Lung (tissue), 16 donors: Measurements from ENCODE around the gene OR10K1. TPM values are rescaled to one million over a fixed set of nuclear protein-coding genes. Genes with fewer than 3 reads are reported as not detected.

Experiments
- ATAC-seq: fragments of 200-7000 bp; cut with Tn5 transposase; one replicate; pipeline ENCODE4 v1.9.1; 2020; ENCODE audit warnings: moderate number of reproducible peaks; ENCODE audit not compliant: insufficient read depth, low FRiP score
- DNase-seq, 3 donors: peaks; one replicate each; pipeline ENCODE4 v3.0.0-alpha.2; 2013 to 2017
- H3K27ac ChIP-seq, 2 donors: one replicate each; pipeline ENCODE4 v1.5.1; 2013; ENCODE audit warnings: mild to moderate bottlenecking in 2 of 2, moderate library complexity in 2 of 2, control low read depth in 1 of 2, inconsistent platforms in 1 of 2, low read depth in 1 of 2, low read length in 1 of 2
- H3K27me3 ChIP-seq, 3 donors: one replicate each; pipeline ENCODE4 v1.5.1; 2013; ENCODE audit warnings: low read length in 2 of 3; ENCODE audit not compliant: control insufficient read depth in 3 of 3, insufficient read depth in 3 of 3
- H3K36me3 ChIP-seq, 4 donors: one replicate each; pipeline ENCODE4 v1.5.1; 2013; ENCODE audit warnings: low read length in 4 of 4, mild to moderate bottlenecking in 1 of 4, moderate library complexity in 1 of 4; ENCODE audit not compliant: control insufficient read depth in 4 of 4, insufficient read depth in 4 of 4
- H3K4me1 ChIP-seq, 5 donors: one replicate each; pipeline ENCODE4 v1.5.1; 2013; ENCODE audit warnings: low read length in 5 of 5, mild to moderate bottlenecking in 2 of 5, moderate library complexity in 1 of 5; ENCODE audit not compliant: control insufficient read depth in 5 of 5, insufficient read depth in 5 of 5
- H3K4me3 ChIP-seq: one replicate; pipeline ENCODE4 v1.5.1; 2013; ENCODE audit warnings: mild to moderate bottlenecking, control low read depth, moderate library complexity
- H3K9ac ChIP-seq, 2 donors: one replicate each; pipeline ENCODE4 v1.5.1; 2013; ENCODE audit warnings: low read length in 2 of 2, control low read depth in 1 of 2; ENCODE audit not compliant: insufficient read depth in 1 of 2
- H3K9me3 ChIP-seq, 4 donors: one replicate each; pipeline ENCODE4 v1.5.1; 2013; ENCODE audit warnings: low read length in 3 of 4, mild to moderate bottlenecking in 1 of 4, moderate library complexity in 1 of 4; ENCODE audit not compliant: control insufficient read depth in 4 of 4, insufficient read depth in 3 of 4
- CTCF ChIP-seq: IDR thresholded peaks from 2 replicates; pipeline ENCODE4 v1.5.1; 2012; ENCODE audit warnings: mild to moderate bottlenecking; ENCODE audit errors: control extremely low read depth, extremely low read depth
- WGBS, 2 donors: extraction: QIAGEN DNeasy Blood & Tissue Kit; methylation state at CpG; one replicate each; pipeline ENCODE4 v1.1.7; 2013; 5-methylcytosine and 5-hydroxymethylcytosine counted together
- long read RNA-seq, 5 donors: transcript quantifications; one replicate each; lab custom pipeline, GENCODE V29; 2026
- polyA plus RNA-seq, 2 donors: library from polyadenylated mRNA; stranded (reverse); fragments of 200-250 nt; gene quantifications; one replicate each; pipeline ENCODE4 v1.2.1, GENCODE V29; 2013
- total RNA-seq, 2 donors: library from RNA; depleted of rRNA in 1 of 2; stranded (reverse); fragments of >200 nt in 1 of 2; gene quantifications; one replicate each; pipeline ENCODE4 v1.2.1, GENCODE V29; 2014 to 2021
- donor health status: control.
- donor health status: control.
- donor health status: Bipolar disorder and iron deficiency.
- donor health status: healthy.
- donor health status: DM: yes; HTN: yes; CAD: no.

OR10K1 gene
- total RNA-seq (not detected), polyA plus RNA-seq (not detected)
- long read RNA-seq, donor 1 = 0 reads
- long read RNA-seq, donor 2 = 0 reads
- long read RNA-seq, donor 3 = 0 reads
- long read RNA-seq, donor 4 = 0 reads
- long read RNA-seq, donor 5 = 0 reads

- peaks cover 0 to 5% (median 0%) of the 10 kb centered on the region in 4 donors for H3K9me3 ChIP-seq
- 68 to 85% methylated on average over 2 of the region's 2 CpGs for WGBS, 2 donors
- H3K4me3 ChIP-seq = no peak within 1 kb of the TSS
- ATAC-seq (no peak), DNase-seq (no peak)
- H3K27me3 ChIP-seq = no peaks in the 10 kb centered on the region
- H3K9ac ChIP-seq = no peak within 1 kb of the TSS
- H3K4me1 ChIP-seq = no peaks in the 10 kb centered on the region
- no peak for TF ChIP-seq CTCF
- H3K36me3 ChIP-seq = no peaks in the 10 kb centered on the region
- no peak within 1 kb of the TSS for H3K27ac ChIP-seq
Observed at GRCh38 chr1:158461534-158461933, at the start of gene OR10K1. Gene OR10K1 (plus strand): TSS chr1:158461834. CDS start chr1:158465562, 3,728 bp downstream.

GRCh38 chr1:158414651-158415345 is 46.8 kb upstream of the OR10K1 start:
- Histone ChIP-seq H3K4me3 (no peak overlapping the region), H3K9me3 (no peaks in the 10 kb centered on the region), H3K9ac (no peak overlapping the region), H3K36me3 (no peaks in the 10 kb centered on the region), H3K27ac (no peak overlapping the region), H3K27me3 (no peaks in the 10 kb centered on the region), H3K4me1 (no peaks in the 10 kb centered on the region)
- no peak for TF ChIP-seq CTCF
- DNase-seq (no peak), ATAC-seq (no peak)
- WGBS, 2 donors = 78 to 91% methylated on average over 4 of the region's 4 CpGs

GRCh38 chr1:158417586-158417985 is 44.0 kb upstream of the OR10K1 start:
- Histone ChIP-seq H3K27ac (no peak overlapping the region), H3K9me3 (no peaks in the 10 kb centered on the region), H3K9ac (no peak overlapping the region), H3K4me1 (no peaks in the 10 kb centered on the region), H3K27me3 (no peaks in the 10 kb centered on the region), H3K4me3 (no peak overlapping the region), H3K36me3 (no peaks in the 10 kb centered on the region)
- no peak for TF ChIP-seq CTCF
- DNase-seq (no peak), ATAC-seq (no peak)

- H3K4me3 ChIP-seq = no peak overlapping the region
- DNase-seq (no peak), ATAC-seq (no peak)
- no peaks in the 10 kb centered on the region for H3K9me3 ChIP-seq
- no peaks in the 10 kb centered on the region for H3K36me3 ChIP-seq
- no peaks in the 10 kb centered on the region for H3K27me3 ChIP-seq
- TF ChIP-seq CTCF = no peak
- no peaks in the 10 kb centered on the region for H3K4me1 ChIP-seq
- H3K27ac ChIP-seq = no peak overlapping the region
- H3K9ac ChIP-seq = no peak overlapping the region
Observed at GRCh38 chr1:158422212-158422611, 39.4 kb upstream of the OR10K1 start.
